A549 (cell line): ENCODE data around the gene TCTN2. TPM values are rescaled to one million over a fixed set of nuclear protein-coding genes. Genes with fewer than 3 reads are reported as not detected.
A peak's percentile ranks its signal among the peaks of the same experiment; 100 is the strongest.

Source experiments
- ATAC-seq, 2 experiments: fragments of 200-7000 bp in 1 of 2; fragments of >200 bp in 1 of 2; cut with Nextera tagmentation in 1 of 2; cut with Tn5 transposase in 1 of 2; 3 replicates each; pipeline versions ENCODE4 v1.8.0 to v1.9.1; 2018 to 2020; ENCODE audit warnings: mild to moderate bottlenecking in 1 of 2, moderate library complexity in 1 of 2
- CTCF ChIA-PET: fragments of 300-600 bp; sonication (Branson Sonifier 250); formaldehyde crosslinking; extraction: SDS; loops from one replicate; lab custom pipeline; 2021; ENCODE audit warnings: antibody characterized with exemption, inconsistent platforms; lab: Yijun Ruan, JAX
- POLR2A ChIA-PET: fragments of 350-600 bp; formaldehyde crosslinking; extraction: SDS; loops from one replicate; lab custom pipeline; 2021; ENCODE audit warnings: antibody characterized with exemption, inconsistent platforms; lab: Yijun Ruan, JAX
- DNase-seq, 2 experiments: peaks; one replicate each; pipeline versions ENCODE4 v3.0.0 to v3.0.0-alpha.2; 2011 to 2016; ENCODE audit warnings: low read depth in 1 of 2, low spot score in 1 of 2
- FAIRE-seq: peaks from 2 replicates; lab custom pipeline; 2011; peaks lifted over from hg19 to GRCh38; lab: Jason Lieb, UNC
- H3K27ac ChIP-seq, 2 experiments: fragments of >200 bp; sonication (Bioruptor Twin); formaldehyde crosslinking; 3 replicates each; pipeline ENCODE4 v1.5.1; 2016 to 2017
- H3K4me1 ChIP-seq: fragments of >200 bp; sonication (Bioruptor Twin); formaldehyde crosslinking; 3 replicates; pipeline ENCODE4 v1.6.1; 2016
- H3K4me2 ChIP-seq: fragments of >200 bp; sonication (Bioruptor Twin); formaldehyde crosslinking; 3 replicates; pipeline ENCODE4 v1.6.1; 2016
- H3K4me3 ChIP-seq: fragments of >200 bp; sonication (Bioruptor Twin); formaldehyde crosslinking; 3 replicates; pipeline ENCODE4 v1.5.1; 2016
- H3K9me3 ChIP-seq: fragments of >200 bp; sonication (Bioruptor Twin); formaldehyde crosslinking; 3 replicates; pipeline ENCODE4 v1.6.1; 2016
- CBX2 ChIP-seq: fragments of 200-600 bp; sonication (generic); IDR thresholded peaks from 2 replicates; pipeline ENCODE4 v1.6.1; 2016; ENCODE audit warnings: low read depth, mild to moderate bottlenecking, borderline replicate concordance
- CEBPB ChIP-seq, 2 experiments: fragments of >200 bp in 1 of 2; sonication (Bioruptor Twin) in 1 of 2; formaldehyde crosslinking in 1 of 2; IDR thresholded peaks; 2 replicates each; pipeline ENCODE4 v1.6.1; 2012 to 2016
- CHD4 ChIP-seq: fragments of 200-600 bp; sonication (generic); IDR thresholded peaks from 2 replicates; pipeline ENCODE4 v1.6.1; 2016; ENCODE audit warnings: antibody characterized with exemption, mild to moderate bottlenecking, borderline replicate concordance
- EHF ChIP-seq: fragments of 250-450 bp; sonication (Bioruptor Pico); IDR thresholded peaks from 2 replicates; pipeline ENCODE4 v1.5.0; 2020; ENCODE audit warnings: mild to moderate bottlenecking
- EHMT2 ChIP-seq: fragments of 200-600 bp; sonication (generic); IDR thresholded peaks from 2 replicates; pipeline ENCODE4 v1.6.1; 2016; ENCODE audit warnings: antibody characterized with exemption, low read depth, mild to moderate bottlenecking, moderate library complexity
- FOSB ChIP-seq: fragments of 250-450 bp; sonication (Bioruptor Pico); IDR thresholded peaks from 2 replicates; pipeline ENCODE4 v1.5.0; 2020; ENCODE audit warnings: mild to moderate bottlenecking, moderate library complexity
- FOSL2 ChIP-seq, 2 experiments: fragments of 450-650 bp in 1 of 2; fragments of >200 bp in 1 of 2; sonication (Bioruptor Twin) in 1 of 2; formaldehyde crosslinking; IDR thresholded peaks; 2 replicates each; pipeline versions ENCODE4 v1.5.0 to v1.6.1; 2016 to 2020; ENCODE audit warnings: mild to moderate bottlenecking in 1 of 2, moderate library complexity in 1 of 2
- HOXB13 ChIP-seq: fragments of 250-450 bp; sonication (Bioruptor Pico); IDR thresholded peaks from 2 replicates; pipeline ENCODE4 v1.5.0; 2020; ENCODE audit warnings: low read depth, mild to moderate bottlenecking, moderate library complexity
- HOXB5 ChIP-seq: fragments of 250-450 bp; sonication (Bioruptor Pico); IDR thresholded peaks from 2 replicates; pipeline ENCODE4 v1.5.0; 2020; ENCODE audit warnings: mild to moderate bottlenecking, moderate library complexity
- JUNB ChIP-seq: fragments of >200 bp; sonication (Bioruptor Twin); formaldehyde crosslinking; IDR thresholded peaks from 2 replicates; pipeline ENCODE4 v1.6.1; 2016
- KDM1A ChIP-seq: fragments of 200-600 bp; sonication (generic); IDR thresholded peaks from 2 replicates; pipeline ENCODE4 v1.6.1; 2016; ENCODE audit warnings: low read depth, mild to moderate bottlenecking
- MAX ChIP-seq: IDR thresholded peaks from 2 replicates; pipeline ENCODE4 v1.6.1; 2012
- NFE2L2 ChIP-seq: fragments of 150-350 bp; conservative IDR thresholded peaks from 2 replicates; pipeline ENCODE4 v1.6.1; 2014; ENCODE audit warnings: low read length
- PHF8 ChIP-seq: fragments of 200-600 bp; sonication (generic); IDR thresholded peaks from 2 replicates; pipeline ENCODE4 v1.6.1; 2016; ENCODE audit warnings: low read depth, mild to moderate bottlenecking, antibody characterized with exemption, moderate library complexity, borderline replicate concordance
- POLR2AphosphoS2 ChIP-seq: conservative IDR thresholded peaks from 2 replicates; pipeline ENCODE4 v1.6.1; 2012; ENCODE audit warnings: low read length, improper control_type of control experiment, inconsistent platforms
- RFX5 ChIP-seq: fragments of 450-650 bp; IDR thresholded peaks from 2 replicates; pipeline ENCODE4 v1.7.1; 2014; ENCODE audit warnings: antibody characterized with exemption, mild to moderate bottlenecking, moderate library complexity
- RNF2 ChIP-seq: fragments of 200-600 bp; sonication (generic); IDR thresholded peaks from 2 replicates; pipeline ENCODE4 v1.6.1; 2016; ENCODE audit warnings: low read depth, mild to moderate bottlenecking, antibody characterized with exemption, moderate library complexity, borderline replicate concordance
- TFCP2L1 ChIP-seq: fragments of 250-450 bp; sonication (Bioruptor Pico); IDR thresholded peaks from 2 replicates; pipeline ENCODE4 v1.5.0; 2021; ENCODE audit warnings: mild to moderate bottlenecking
- ZFP36 ChIP-seq: fragments of 450-650 bp; IDR thresholded peaks from 2 replicates; pipeline ENCODE4 v1.6.1; 2014; ENCODE audit warnings: borderline replicate concordance; ENCODE audit not compliant: partially characterized antibody
- ZNF302 ChIP-seq: fragments of 250-450 bp; sonication (Bioruptor Pico); IDR thresholded peaks from 2 replicates; pipeline ENCODE4 v1.9.0; 2021; ENCODE audit warnings: inconsistent platforms, mild to moderate bottlenecking, moderate library complexity
- ZSCAN20 ChIP-seq: fragments of 250-450 bp; sonication (Bioruptor Pico); IDR thresholded peaks from 2 replicates; pipeline ENCODE4 v1.8.0; 2022; ENCODE audit warnings: mild to moderate bottlenecking, moderate library complexity
- WGBS: methylation state at CpG from one replicate; pipeline ENCODE4 v1.1.6; 2017; ENCODE audit errors: missing lambda C conversion rate; 5-methylcytosine and 5-hydroxymethylcytosine counted together
- polyA plus RNA-seq, 4 experiments: library from polyadenylated mRNA; depleted of rRNA in 3 of 4; stranded (reverse); fragments of >200 nt; fragmentation: RNase III in 1 of 4; extraction: RNeasy Plus Mini Kit Qiagen cat#74134 plus additional on column Dnase treatment in 1 of 4; gene quantifications; 2 replicates in 3 of 4; 3 replicates in 1 of 4; pipeline ENCODE4 v1.2.3, GENCODE V29; 2011 to 2017
- TF ChIP-seq, protein P1 (sequence below): IDR thresholded peaks from 2 replicates; pipeline ENCODE4 v1.6.1; 2012
- TF ChIP-seq, protein P2 (sequence below): fragments of 250-450 bp; sonication (Bioruptor Pico); IDR thresholded peaks from 2 replicates; pipeline ENCODE4 v1.5.0; 2021; ENCODE audit warnings: mild to moderate bottlenecking, moderate library complexity, borderline replicate concordance
- TF ChIP-seq, protein P3 (sequence below): fragments of 450-650 bp; IDR thresholded peaks from 2 replicates; pipeline ENCODE4 v1.6.1; 2014; ENCODE audit warnings: antibody characterized with exemption

TCTN2 gene
- polyA plus RNA-seq, 2 of the 4 experiments (the other 2 are of a cell fraction) = 8.6 to 14.3 TPM

DNA sequence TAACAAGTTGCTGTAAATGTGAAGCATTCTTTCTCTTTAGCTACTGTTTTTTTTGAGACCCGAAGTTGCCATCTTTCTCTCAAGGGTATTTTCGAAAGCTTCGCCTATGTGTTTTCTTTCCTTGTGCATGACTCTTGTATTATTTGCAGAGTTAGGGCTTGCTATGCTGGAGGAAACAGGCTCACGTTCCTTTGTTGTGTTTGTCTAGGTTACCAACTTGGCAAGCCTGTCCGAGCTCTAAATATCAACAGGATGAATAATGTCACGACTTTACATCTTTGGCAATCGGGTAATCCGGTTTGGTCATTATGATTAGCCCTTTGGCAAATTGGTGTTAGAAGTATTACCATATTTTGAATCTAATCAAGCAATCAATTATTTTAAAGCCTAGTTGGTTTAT lies 25.3 kb downstream of the TCTN2 start (continued):
- TF ChIP-seq HOXB13 (CRISPR knock-in tag) = no peak
- no peak for TF ChIP-seq EHF
- no peak for TF ChIP-seq ZSCAN20 (CRISPR knock-in tag)
- TF ChIP-seq CHD4 = no peak

GRCh38 chr12:123696646-123697045 lies 25.7 kb downstream of the TCTN2 start:
- POLR2A ChIA-PET = no interaction called here
- no peak overlapping the region for H3K4me2 ChIP-seq
- no peak for ATAC-seq

DNA sequence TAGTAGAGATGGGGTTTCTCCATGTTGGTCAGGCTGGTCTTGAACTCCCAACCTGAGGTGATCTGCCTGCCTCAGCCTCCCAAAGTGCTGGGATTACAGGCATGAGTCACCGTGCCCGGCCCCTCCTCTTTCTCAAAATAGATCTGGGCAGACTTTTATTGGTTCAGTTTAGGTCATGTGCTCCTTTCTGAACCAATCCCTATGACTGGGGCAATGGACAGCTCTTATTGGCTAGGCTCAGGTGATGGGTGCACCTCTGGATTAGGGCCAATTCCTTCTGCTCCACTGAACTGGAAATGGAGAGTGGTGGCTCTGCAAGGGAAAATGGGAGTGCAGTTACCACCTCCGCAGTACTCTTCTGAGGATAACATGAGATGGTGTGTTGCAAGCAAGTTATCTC lies 35.0 kb downstream of the TCTN2 start:
- POLR2A ChIA-PET = no interaction called here
- 54% methylated on average over 3 of the region's 3 CpGs for WGBS

More at GRCh38 chr12:123696646-123697045, 25.7 kb downstream of the TCTN2 start:
- CTCF ChIA-PET = no interaction called here
- TF ChIP-seq MAX (no peak), ZSCAN20 (CRISPR knock-in tag) (no peak), POLR2AphosphoS2 (no peak), TFCP2L1 (CRISPR knock-in tag) (no peak)
- WGBS = 86% methylated on average over 4 of the region's 4 CpGs
- FAIRE-seq = no peak
- Histone ChIP-seq H3K4me3 (no peak overlapping the region), H3K9me3 (no peaks in the 10 kb centered on the region), H3K27ac (no peak overlapping the region), H3K4me1 (no peaks in the 10 kb centered on the region)
- DNase-seq = no peak

DNA sequence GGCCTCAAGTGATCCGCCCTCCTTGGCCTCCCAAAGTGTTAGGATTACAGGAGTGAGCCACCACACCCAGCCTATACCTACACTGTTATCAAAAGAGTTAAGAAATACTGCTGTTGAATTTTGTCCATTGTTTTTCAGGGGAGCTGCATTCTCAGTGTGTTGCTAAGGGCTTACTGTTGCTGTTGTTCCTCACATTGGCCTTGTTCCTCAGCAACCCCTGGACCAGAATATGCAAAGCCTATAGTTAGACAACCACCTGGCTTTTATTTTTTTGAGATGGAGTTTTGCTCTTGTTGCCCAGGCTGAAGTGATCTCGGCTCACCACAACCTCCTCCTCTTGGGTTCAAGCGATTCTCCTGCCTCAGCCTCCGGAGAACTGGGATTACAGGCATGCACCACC lies 36.6 kb downstream of the TCTN2 start:
- Histone ChIP-seq H3K9me3 (no peaks in the 10 kb centered on the region), H3K4me1 (peaks cover 3% of the 10 kb centered on the region; the same call in 1 of the 3 replicates), H3K27ac (no peak overlapping the region), H3K4me2 (no peak overlapping the region), H3K4me3 (no peak overlapping the region)
- POLR2A ChIA-PET = no interaction called here
- no peak for DNase-seq
- ATAC-seq = no peak
- CTCF ChIA-PET = no interaction called here
- no peak for TF ChIP-seq ZFP36
- TF ChIP-seq JUNB = no peak
- TF ChIP-seq RFX5 = no peak
- TF ChIP-seq HOXB5 = no peak
- TF ChIP-seq PHF8 = no peak
- no peak for TF ChIP-seq MAX
- no peak for TF ChIP-seq FOSL2 (IDR thresholded peaks at IDR 0.05)
- TF ChIP-seq FOSL2 (CRISPR knock-in tag; IDR thresholded peaks at IDR 0.05) = no peak
- TF ChIP-seq, protein P1, sequence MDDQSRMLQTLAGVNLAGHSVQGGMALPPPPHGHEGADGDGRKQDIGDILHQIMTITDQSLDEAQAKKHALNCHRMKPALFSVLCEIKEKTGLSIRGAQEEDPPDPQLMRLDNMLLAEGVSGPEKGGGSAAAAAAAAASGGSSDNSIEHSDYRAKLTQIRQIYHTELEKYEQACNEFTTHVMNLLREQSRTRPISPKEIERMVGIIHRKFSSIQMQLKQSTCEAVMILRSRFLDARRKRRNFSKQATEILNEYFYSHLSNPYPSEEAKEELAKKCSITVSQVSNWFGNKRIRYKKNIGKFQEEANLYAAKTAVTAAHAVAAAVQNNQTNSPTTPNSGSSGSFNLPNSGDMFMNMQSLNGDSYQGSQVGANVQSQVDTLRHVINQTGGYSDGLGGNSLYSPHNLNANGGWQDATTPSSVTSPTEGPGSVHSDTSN = no peak
- no peak for TF ChIP-seq FOSB (CRISPR knock-in tag)
- no peak for TF ChIP-seq NFE2L2
- no peak for TF ChIP-seq RNF2
- TF ChIP-seq, protein P2, sequence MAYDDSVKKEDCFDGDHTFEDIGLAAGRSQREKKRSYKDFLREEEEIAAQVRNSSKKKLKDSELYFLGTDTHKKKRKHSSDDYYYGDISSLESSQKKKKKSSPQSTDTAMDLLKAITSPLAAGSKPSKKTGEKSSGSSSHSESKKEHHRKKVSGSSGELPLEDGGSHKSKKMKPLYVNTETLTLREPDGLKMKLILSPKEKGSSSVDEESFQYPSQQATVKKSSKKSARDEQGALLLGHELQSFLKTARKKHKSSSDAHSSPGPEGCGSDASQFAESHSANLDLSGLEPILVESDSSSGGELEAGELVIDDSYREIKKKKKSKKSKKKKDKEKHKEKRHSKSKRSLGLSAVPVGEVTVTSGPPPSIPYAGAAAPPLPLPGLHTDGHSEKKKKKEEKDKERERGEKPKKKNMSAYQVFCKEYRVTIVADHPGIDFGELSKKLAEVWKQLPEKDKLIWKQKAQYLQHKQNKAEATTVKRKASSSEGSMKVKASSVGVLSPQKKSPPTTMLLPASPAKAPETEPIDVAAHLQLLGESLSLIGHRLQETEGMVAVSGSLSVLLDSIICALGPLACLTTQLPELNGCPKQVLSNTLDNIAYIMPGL (CRISPR knock-in tag) = no peak
- no peak for TF ChIP-seq CEBPB (IDR thresholded peaks at IDR 0.05)
- no peak for TF ChIP-seq ZNF302
- TF ChIP-seq CBX2 = no peak
- TF ChIP-seq EHMT2 = no peak
- TF ChIP-seq POLR2AphosphoS2 = no peak
- FAIRE-seq = no peak
- WGBS = 84% methylated on average over 4 of the region's 4 CpGs

More for the DNA sequence above, 35.0 kb downstream of the TCTN2 start:
- no peak overlapping the region for H3K4me3 ChIP-seq
- ATAC-seq (peak; percentile 34 to 77; a peak in 4 of 6 replicates), FAIRE-seq (no peak), DNase-seq (peak; percentile 33 to 57)
- no peaks in the 10 kb centered on the region for H3K4me1 ChIP-seq
- H3K9me3 ChIP-seq = no peaks in the 10 kb centered on the region
- H3K4me2 ChIP-seq = no peak overlapping the region
- CTCF ChIA-PET = no interaction called here
- TF ChIP-seq KDM1A (no peak), FOSL2 (IDR thresholded peaks at IDR 0.05) (no peak), FOSL2 (CRISPR knock-in tag; IDR thresholded peaks at IDR 0.05) (peak; percentile 66)
- TF ChIP-seq, protein P3, sequence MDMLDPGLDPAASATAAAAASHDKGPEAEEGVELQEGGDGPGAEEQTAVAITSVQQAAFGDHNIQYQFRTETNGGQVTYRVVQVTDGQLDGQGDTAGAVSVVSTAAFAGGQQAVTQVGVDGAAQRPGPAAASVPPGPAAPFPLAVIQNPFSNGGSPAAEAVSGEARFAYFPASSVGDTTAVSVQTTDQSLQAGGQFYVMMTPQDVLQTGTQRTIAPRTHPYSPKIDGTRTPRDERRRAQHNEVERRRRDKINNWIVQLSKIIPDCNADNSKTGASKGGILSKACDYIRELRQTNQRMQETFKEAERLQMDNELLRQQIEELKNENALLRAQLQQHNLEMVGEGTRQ = peak; percentile 62; the same call in 1 of the 2 replicates
- H3K27ac ChIP-seq = no peak overlapping the region
